ENCODE data around the gene SCAF8.
"Not testable (repeated sequence)": the region's sequence is repeated elsewhere in the genome, so short reads cannot be mapped to it uniquely, and the experiment has no call there.

Gene SCAF8

GRCh38 chr6:154733183-154733625 is at the start of gene SCAF8:
SCAF8 (plus strand) TSS chr6:154733416; CDS start chr6:154733901, 485 bp downstream.
- DNase-seq (ENCODE audit: low spot score) = peak; percentile 78

DNA sequence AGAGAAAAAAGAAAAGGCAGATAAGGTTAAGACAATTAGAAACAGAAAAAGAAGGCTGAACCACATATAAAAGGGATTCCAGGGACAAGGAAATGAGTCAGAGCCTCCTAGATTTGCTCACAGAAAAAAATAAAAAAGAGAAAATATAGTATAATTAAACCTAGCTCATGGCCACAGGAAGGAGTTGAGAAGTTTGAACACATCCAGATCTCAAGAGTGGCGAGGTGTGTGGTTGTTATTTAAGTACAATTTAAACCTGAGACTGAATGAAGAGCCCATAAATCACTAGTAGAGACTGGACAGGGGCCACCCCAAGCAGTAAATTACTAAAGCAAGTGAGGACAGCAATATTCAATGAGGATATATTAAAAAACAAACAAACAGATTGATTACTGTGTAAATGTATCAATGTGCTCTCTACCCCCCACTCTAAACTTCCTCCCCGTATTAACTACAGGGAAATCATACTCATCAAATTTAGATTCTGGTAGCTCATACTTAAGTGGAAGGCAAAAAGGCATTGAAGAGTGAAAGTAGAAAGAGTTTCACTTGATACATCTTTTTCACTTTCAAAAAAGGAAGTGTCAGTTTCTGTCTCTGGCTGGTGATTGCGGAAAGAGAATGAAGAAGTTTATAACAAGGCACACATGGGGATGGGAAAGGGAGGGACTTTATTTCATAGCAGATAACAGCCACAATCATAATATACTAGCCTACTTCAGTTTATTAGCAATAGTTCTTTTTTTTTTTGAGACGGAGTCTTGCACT is 49.3 kb upstream of the SCAF8 start:
- no peak for DNase-seq (ENCODE audit: low spot score)

- no peak for DNase-seq (ENCODE audit: low spot score)
Measured at GRCh38 chr6:154686162-154686561, 47.1 kb upstream of the SCAF8 start.

GRCh38 chr6:154689493-154690255 is 43.5 kb upstream of the SCAF8 start:
- no peak for DNase-seq (ENCODE audit: low spot score)

DNA sequence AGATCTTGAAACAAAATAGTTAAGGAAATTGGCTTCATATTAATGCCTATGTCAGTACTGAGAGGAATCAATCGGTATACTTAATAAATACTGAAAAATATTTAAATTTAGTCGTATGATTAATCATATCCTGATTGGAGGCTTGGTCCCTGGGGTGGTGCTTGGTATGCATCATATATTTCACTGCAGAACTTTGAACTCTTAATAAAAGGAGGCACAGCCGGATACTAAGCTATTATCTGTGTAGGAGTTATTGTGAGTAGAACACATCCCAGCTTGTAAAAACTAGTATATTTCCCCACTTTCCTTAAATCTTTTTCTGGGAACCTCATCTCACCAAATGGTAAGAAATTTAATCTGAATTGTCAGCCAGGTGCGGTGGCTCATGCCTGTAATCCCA is 42.4 kb upstream of the SCAF8 start:
- no peak for DNase-seq (ENCODE audit: low spot score)

DNA sequence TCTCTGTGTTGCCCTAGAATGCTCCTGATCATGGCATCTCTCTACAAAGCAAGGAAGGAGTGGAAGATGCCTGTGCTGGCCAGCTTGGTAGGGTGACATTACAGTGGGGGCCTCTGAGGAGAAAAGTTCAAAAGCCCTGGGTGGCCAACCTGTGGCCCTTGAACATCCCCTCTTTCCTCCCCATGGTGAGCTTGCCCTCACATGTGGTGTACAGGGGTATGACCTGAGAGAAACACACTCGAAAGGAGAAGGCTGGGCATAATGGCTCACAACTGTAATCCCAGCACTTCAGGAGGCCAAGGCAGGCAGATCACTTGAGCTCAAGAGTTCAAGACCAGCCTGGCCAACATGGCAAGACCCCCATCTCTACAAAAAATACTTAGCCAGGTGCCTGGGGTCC is 36.6 kb upstream of the SCAF8 start:
- DNase-seq (ENCODE audit: low spot score) = no peak

- no peak for DNase-seq (ENCODE audit: low spot score)
Measured at GRCh38 chr6:154703124-154703523, 30.1 kb upstream of the SCAF8 start.

- DNase-seq (ENCODE audit: low spot score) = no peak
Measured at GRCh38 chr6:154705471-154706113, 27.6 kb upstream of the SCAF8 start.

DNA sequence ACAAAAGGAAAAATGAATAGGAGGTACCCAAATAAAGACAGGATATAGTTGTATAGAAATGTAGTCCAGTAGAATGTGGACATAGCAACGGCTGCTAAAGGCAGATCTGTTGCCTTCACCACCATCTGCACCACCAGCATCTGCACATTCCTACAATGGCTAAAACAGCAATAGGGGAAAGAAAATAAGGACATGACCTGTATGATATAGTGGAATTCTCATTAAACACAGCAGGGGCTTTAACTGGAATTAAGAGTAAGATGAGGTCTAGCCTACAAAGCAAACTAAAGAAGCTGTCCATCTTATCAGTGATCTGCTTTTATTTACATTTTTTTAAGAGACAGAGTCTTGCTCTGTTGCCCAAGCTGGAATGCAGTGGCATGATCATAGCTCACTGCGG is 26.8 kb upstream of the SCAF8 start:
- DNase-seq (ENCODE audit: low spot score) = no peak

DNA sequence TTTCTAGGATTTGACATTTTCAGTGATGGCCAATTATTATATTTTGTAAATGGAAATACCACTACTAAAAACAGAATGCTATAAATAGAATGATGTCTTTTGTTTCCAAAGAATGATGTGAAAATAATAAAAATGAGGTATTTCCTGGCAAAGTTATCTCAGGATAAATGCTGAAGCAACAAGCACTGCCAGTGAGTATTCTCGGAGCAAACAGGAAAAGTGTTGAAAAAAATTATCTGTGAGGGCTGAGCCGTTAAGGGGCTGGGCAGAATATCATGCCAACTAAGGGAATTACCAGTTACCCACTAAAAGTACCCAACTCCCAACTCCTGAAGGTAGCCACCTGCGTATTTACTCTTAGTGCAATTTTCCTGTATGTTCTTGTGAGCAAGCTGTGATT is 23.6 kb upstream of the SCAF8 start:
- DNase-seq (ENCODE audit: low spot score) = no peak

- DNase-seq (ENCODE audit: low spot score) = no peak
Measured at GRCh38 chr6:154710689-154711088, 22.5 kb upstream of the SCAF8 start.

- DNase-seq (ENCODE audit: low spot score) = no peak
Measured at GRCh38 chr6:154715446-154715845, 17.8 kb upstream of the SCAF8 start.

GRCh38 chr6:154716350-154716749 is 16.9 kb upstream of the SCAF8 start:
- DNase-seq (ENCODE audit: low spot score) = not testable (repeated sequence)

- DNase-seq (ENCODE audit: low spot score) = no peak
Measured at GRCh38 chr6:154719433-154719832, 13.8 kb upstream of the SCAF8 start.

DNA sequence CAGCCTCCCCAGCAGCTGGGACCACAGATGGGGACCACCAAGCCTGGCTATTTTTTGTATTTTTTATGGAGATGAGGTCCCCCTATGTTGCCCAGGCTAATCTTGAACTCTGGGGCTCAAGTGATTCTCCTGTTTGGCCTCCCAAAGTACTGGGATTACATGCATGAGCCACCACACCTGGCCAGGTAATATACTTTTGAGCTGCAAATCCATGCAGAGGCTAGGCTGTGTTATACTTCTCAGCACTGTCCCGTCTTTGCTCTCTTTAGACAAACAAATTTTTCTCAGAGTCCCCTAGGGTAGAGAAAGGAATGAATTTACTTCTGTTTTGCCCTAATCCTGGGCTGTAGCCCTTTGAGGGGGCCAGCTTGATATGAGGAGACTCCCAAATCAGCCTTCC is 13.4 kb upstream of the SCAF8 start:
- no peak for DNase-seq (ENCODE audit: low spot score)

DNA sequence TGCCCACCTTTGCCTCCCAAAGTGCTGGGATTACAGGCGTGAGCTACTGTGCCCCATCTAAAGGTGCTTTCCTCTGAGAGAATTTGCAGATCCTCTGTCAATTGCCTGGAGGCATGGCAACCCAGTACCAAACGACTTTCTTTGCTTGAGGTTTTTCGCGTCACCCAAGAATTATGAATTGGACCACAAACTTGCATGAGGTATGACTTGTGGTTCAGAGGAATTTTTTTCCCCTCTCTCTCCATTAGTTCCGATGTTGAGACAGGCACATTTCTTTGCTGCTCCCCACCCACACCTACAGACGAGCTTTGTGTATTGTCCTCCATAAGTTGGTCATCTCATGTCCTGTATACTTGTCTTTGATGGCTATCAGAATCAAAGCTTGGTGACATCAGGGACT is 11.8 kb upstream of the SCAF8 start:
- no peak for DNase-seq (ENCODE audit: low spot score)

- DNase-seq (ENCODE audit: low spot score) = no peak
Measured at GRCh38 chr6:154726887-154727286, 6.3 kb upstream of the SCAF8 start.

DNA sequence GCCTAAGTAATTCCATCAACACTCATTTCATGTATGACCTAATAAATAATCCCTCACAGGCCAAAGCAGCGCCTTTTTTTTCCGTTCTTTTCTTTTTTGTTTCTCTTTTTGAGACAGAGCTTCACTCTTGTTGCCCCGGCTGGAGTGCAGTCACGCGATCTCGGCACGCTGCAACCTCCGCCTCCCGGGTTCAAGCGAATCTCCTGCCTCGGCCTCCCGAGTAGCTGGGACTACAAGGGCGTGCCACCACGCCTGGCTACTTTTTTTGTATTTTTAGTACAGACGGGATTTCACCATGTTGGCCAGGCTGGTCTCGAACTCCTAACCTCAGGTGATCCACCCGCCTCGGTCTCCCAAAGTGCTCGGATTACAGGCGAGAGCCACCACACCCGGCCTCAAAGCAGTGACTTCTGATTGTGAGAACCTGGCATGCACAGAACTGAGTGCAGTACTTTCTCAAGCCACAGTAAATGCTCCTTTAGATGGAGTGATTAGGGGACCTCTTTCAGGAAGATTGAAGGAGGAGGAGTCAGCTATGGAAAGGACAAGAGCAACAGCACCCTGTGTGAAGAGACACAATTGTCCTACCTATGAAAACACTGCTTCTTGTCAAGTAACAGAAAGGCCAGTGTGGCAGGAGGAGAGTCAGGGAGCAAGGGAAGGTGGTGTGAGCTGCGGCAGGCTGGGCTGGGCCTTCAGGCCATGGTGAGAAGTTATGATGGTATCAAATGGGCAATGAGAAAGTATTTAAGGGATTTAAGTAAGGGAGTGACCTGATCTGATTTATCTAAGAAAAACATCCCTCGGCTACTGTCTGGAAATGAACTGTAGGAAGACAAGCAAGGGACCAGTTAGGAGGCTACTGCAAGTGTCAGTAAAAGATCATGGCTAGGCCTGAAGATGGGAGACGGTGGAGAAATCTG is 1.7 kb upstream of the SCAF8 start:
- no peak for DNase-seq (ENCODE audit: low spot score)

DNA sequence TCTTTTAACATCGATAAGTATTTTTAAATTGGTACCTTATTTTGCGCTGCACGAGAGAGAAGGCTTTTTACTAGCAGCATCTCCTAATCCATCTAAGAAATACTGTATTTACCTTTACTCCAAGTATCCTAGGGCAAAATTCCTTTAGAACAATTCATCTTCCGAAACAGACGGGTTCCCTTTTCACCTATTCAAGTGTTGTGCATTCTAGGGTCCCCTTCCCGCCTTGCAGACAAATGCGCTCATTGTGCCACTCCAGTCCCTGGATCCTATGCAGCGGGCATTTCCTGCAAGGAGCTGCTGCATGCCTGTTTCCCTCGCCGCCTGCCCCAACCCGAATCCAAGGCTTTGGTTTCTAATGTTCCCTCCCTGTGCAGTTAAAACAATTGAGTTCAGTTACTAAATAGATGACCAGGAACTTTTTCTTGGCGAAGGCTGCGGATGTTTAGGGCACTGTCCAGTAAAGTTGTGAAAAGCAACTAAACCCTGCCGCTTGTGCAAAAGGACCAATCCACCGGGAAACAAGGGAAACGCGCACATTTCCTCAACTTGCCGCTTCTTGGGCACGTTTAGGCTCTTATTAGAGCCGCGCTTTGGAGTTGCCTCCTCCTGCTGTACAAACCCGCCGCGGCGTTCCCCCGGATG is 556 bp upstream of the SCAF8 start:
- no peak for DNase-seq (ENCODE audit: low spot score)

DNA sequence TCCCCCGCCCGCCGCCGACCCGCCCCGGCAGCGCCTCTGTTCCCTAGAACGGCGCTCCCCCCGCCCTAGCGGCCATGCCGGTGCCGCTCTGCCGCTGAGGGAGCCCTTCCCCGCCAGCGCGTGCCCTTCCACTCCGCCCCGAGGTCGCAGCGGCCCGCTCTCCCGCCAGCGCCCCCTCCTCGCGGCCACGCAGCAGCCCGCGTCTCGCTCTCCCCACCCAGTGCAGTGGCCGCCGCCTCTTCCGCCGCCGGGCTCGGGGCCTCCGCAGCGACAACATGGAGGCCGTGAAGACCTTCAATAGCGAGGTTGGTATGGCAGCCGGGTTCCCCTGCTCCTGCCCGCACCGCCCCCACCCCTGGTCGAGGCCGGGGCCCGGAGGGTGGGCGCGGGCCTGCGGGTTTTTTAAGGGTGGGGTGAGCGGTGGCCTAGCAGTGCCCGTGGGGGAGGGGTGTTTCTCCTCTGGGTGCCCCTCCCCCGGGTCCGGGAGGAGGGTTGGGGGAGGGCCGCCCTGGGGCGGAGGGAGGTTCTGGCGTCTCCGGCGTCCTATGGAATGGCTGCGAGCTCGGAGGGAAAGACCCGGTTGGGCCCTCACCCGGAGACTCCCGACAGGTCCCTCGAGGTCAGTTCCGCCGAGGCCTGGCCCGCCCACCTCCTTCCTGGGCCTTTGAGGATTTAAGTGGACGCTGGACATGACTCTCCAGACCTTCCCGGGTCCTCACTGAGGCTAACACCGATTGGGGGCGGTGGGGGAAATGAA is 588 bp downstream of the SCAF8 start:
- peak; percentile 91 for DNase-seq (ENCODE audit: low spot score)
